Thyroid gland (tissue), 4 donors: ENCODE data around the gene ALDH3A1. TPM values are rescaled to one million over a fixed set of nuclear protein-coding genes. Genes with fewer than 3 reads are reported as not detected.

ENCODE experiments used
- DNase-seq, 2 donors: peaks; one replicate each; pipeline ENCODE4 v3.0.0-alpha.2; 2019
- H3K27ac ChIP-seq, 3 donors: fragments of 200-600 bp; sonication (generic); 1 replicate in 2 of 3; 2 replicates in 1 of 3; pipeline ENCODE4 v1.5.1; 2016 to 2019; ENCODE audit warnings: mild to moderate bottlenecking in 1 of 3, moderate library complexity in 1 of 3
- H3K27me3 ChIP-seq: fragments of 200-600 bp; sonication (generic); one replicate; pipeline ENCODE4 v1.5.1; 2019
- H3K36me3 ChIP-seq, 2 donors: fragments of 200-600 bp; sonication (generic); one replicate each; pipeline ENCODE4 v1.5.1; 2016 to 2019
- H3K4me1 ChIP-seq, 2 donors: fragments of 200-600 bp; sonication (generic); one replicate each; pipeline ENCODE4 v1.5.1; 2017 to 2019
- H3K4me3 ChIP-seq, 3 donors: fragments of 200-600 bp; sonication (generic); replicated peaks in 1 of 3; 1 replicate in 2 of 3; 2 replicates in 1 of 3; pipeline ENCODE4 v1.5.1; 2016; ENCODE audit warnings: mild to moderate bottlenecking in 1 of 3
- H3K9me3 ChIP-seq: fragments of 200-600 bp; sonication (generic); one replicate; pipeline ENCODE4 v1.5.1; 2017
- CTCF ChIP-seq, 6 experiments: fragments of 200-600 bp in 3 of 6; fragments of 450-650 bp in 3 of 6; sonication (generic) in 3 of 6; IDR thresholded peaks; one replicate each; pipeline ENCODE4 v1.5.1; 2016 to 2019; ENCODE audit warnings: antibody characterized with exemption in 6 of 6, mild to moderate bottlenecking in 2 of 6, inconsistent platforms in 1 of 6, moderate library complexity in 1 of 6
- POLR2A ChIP-seq, 2 donors: fragments of 450-650 bp; IDR thresholded peaks; one replicate each; pipeline ENCODE4 v1.6.1; 2017; ENCODE audit warnings: antibody characterized with exemption in 2 of 2, mild to moderate bottlenecking in 2 of 2, moderate library complexity in 1 of 2
- WGBS, 2 donors: methylation state at CpG; one replicate each; pipeline ENCODE4 v1.1.5; 2017; 5-methylcytosine and 5-hydroxymethylcytosine counted together
- intact Hi-C: fragments of 100-400 bp; cut with DNase I; formaldehyde crosslinking; loops from one replicate; pipeline ENCODE4 v1.15.1; 2023
- total RNA-seq, 4 donors: library from RNA; depleted of rRNA; stranded (reverse); fragments of >200 nt; gene quantifications; one replicate each; pipeline ENCODE4 v1.2.3, GENCODE V29; 2016

ALDH3A1 gene
- total RNA-seq, 4 donors from 2014 or later, result 0.94 to 1.6 (median 1.1) TPM; not detected in 1

- TF ChIP-seq CTCF (IDR thresholded peaks at IDR 0.05) (no peak), POLR2A (IDR thresholded peaks at IDR 0.05) (no peak)
- 64 to 72% methylated on average over 4 of the region's 4 CpGs for whole genome bisulfite sequencing, 2 donors
- Histone ChIP-seq H3K27ac (peak overlapping the region; percentile 11 to 97 (median 52)), H3K4me3 (no peak overlapping the region), H3K27me3 (no peaks in the 10 kb centered on the region), H3K9me3 (no peaks in the 10 kb centered on the region), H3K36me3 (no peaks in the 10 kb centered on the region), H3K4me1 (peaks cover 25 to 49% of the 10 kb centered on the region in 2 donors)
- intact Hi-C loops, result no loop called here
- peak in 1 of 2 donors; percentile 55 for DNase-seq
Observed at GRCh38 chr17:19730843-19731242, 17.3 kb downstream of the ALDH3A1 start.

GRCh38 chr17:19729900-19730299 is 18.2 kb downstream of the ALDH3A1 start:
- peaks cover 25 to 49% of the 10 kb centered on the region in 2 donors for H3K4me1 ChIP-seq
- WGBS, 2 donors, result 93 to 96% methylated on average over 6 of the region's 6 CpGs
- DNase-seq, result no peak
- H3K4me3 ChIP-seq, result no peak overlapping the region
- H3K9me3 ChIP-seq, result no peaks in the 10 kb centered on the region
- TF ChIP-seq CTCF (IDR thresholded peaks at IDR 0.05), result no peak
- no peak for TF ChIP-seq POLR2A (IDR thresholded peaks at IDR 0.05)
- intact Hi-C loops, result no loop called here
- H3K36me3 ChIP-seq, result no peaks in the 10 kb centered on the region
- peak overlapping the region; percentile 97 to 99 (median 97) for H3K27ac ChIP-seq
- H3K27me3 ChIP-seq, result no peaks in the 10 kb centered on the region

GRCh38 chr17:19728084-19728495 is 20.0 kb downstream of the ALDH3A1 start:
- Histone ChIP-seq H3K27ac (peak overlapping the region; percentile 97 to 99 (median 97)), H3K4me3 (no peak overlapping the region), H3K27me3 (no peaks in the 10 kb centered on the region), H3K9me3 (no peaks in the 10 kb centered on the region), H3K36me3 (no peaks in the 10 kb centered on the region), H3K4me1 (peaks cover 25 to 49% of the 10 kb centered on the region in 2 donors)
- peak in 1 of 2 donors; percentile 18 for TF ChIP-seq POLR2A (IDR thresholded peaks at IDR 0.05)
- TF ChIP-seq CTCF (IDR thresholded peaks at IDR 0.05), result no peak
- DNase-seq, result peak; percentile 97 to 98
- intact Hi-C loops, result no loop called here
- 6 to 9% methylated on average over 5 to 7 of the region's 7 CpGs for WGBS, 2 donors

- TF ChIP-seq CTCF (IDR thresholded peaks at IDR 0.05) (peak in 1 of 6 experiments; percentile 13), POLR2A (IDR thresholded peaks at IDR 0.05) (no peak)
- H3K4me1 ChIP-seq, result peaks cover 25 to 49% of the 10 kb centered on the region in 2 donors
- peak overlapping the region; percentile 97 to 99 (median 97) for H3K27ac ChIP-seq
- intact Hi-C loops, result no loop called here
- peak in 1 of 2 donors; percentile 56 for DNase-seq
- no peaks in the 10 kb centered on the region for H3K36me3 ChIP-seq
- H3K9me3 ChIP-seq, result no peaks in the 10 kb centered on the region
- no peak overlapping the region for H3K4me3 ChIP-seq
- no peaks in the 10 kb centered on the region for H3K27me3 ChIP-seq
- WGBS, 2 donors, result 58 to 66% methylated on average over 4 of the region's 4 CpGs
Observed at GRCh38 chr17:19727501-19728078, 20.5 kb downstream of the ALDH3A1 start.

GRCh38 chr17:19726631-19727376 is 21.3 kb downstream of the ALDH3A1 start:
- 82 to 85% methylated on average over 7 of the region's 7 CpGs for WGBS, 2 donors
- TF ChIP-seq POLR2A (IDR thresholded peaks at IDR 0.05) (no peak), CTCF (IDR thresholded peaks at IDR 0.05) (no peak)
- H3K36me3 ChIP-seq, result no peaks in the 10 kb centered on the region
- intact Hi-C loops, result no loop called here
- H3K9me3 ChIP-seq, result no peaks in the 10 kb centered on the region
- no peaks in the 10 kb centered on the region for H3K27me3 ChIP-seq
- H3K4me1 ChIP-seq, result peaks cover 25 to 49% of the 10 kb centered on the region in 2 donors
- no peak overlapping the region for H3K4me3 ChIP-seq
- no peak for DNase-seq
- H3K27ac ChIP-seq, result peak overlapping the region; percentile 97 to 99 (median 97)
